OCI-LY3 (cell line): ENCODE results near the gene CNN3.

Experiments
- CTCF ChIP-seq: fragments of 200-600, 300-600 bp; sonication (generic); IDR thresholded peaks from 2 replicates; pipeline ENCODE4 v1.5.1; 2014; ENCODE audit warnings: antibody characterized with exemption, low read length, low read depth
- EZH2phosphoT487 ChIP-seq: fragments of 200-600 bp; shearing (Covaris generic); IDR thresholded peaks from 2 replicates; pipeline ENCODE4 v1.6.1; 2018; ENCODE audit warnings: antibody characterized with exemption, mixed run types, low read depth

- TF ChIP-seq CTCF, result no peak
- TF ChIP-seq EZH2phosphoT487, result no peak
Observed at GRCh38 chr1:94883691-94884090, 43.2 kb downstream of the CNN3 start.
